GM23248 (cell line): ENCODE measurements around the gene XAF1.

ENCODE experiments used
- EZH2 ChIP-seq: fragments of 200-600 bp; sonication (generic); IDR thresholded peaks from 2 replicates; pipeline ENCODE4 v1.6.1; 2018; ENCODE audit warnings: antibody characterized with exemption, mild to moderate bottlenecking; ENCODE audit not compliant: insufficient read depth, poor library complexity, severe bottlenecking
- EZH2phosphoT487 ChIP-seq: fragments of 200-600 bp; sonication (generic); IDR thresholded peaks from 2 replicates; pipeline ENCODE4 v1.6.1; 2018; ENCODE audit warnings: antibody characterized with exemption, moderate library complexity, mild to moderate bottlenecking, low read depth; ENCODE audit not compliant: insufficient read depth

GRCh38 chr17:6811510-6811909 lies 55.7 kb downstream of the XAF1 start:
- TF ChIP-seq EZH2 (no peak), EZH2phosphoT487 (no peak)
